IPS-18c (cell line): ENCODE results near the gene MAGI1.

Experiments used
- H3K4me3 ChIP-seq: 2 replicates; pipeline ENCODE4 v1.7.0; 2013; ENCODE audit warnings: low read depth, mild to moderate bottlenecking, low read length, moderate library complexity; ENCODE audit not compliant: insufficient read depth
- H3K9me3 ChIP-seq: one replicate; pipeline ENCODE4 v1.6.1; 2013; ENCODE audit warnings: mild to moderate bottlenecking, low read length, moderate library complexity; ENCODE audit not compliant: control insufficient read depth, insufficient read depth

MAGI1 gene

GRCh38 chr3:65964838-65965237 lies 73.9 kb downstream of the MAGI1 start:
- H3K9me3 ChIP-seq, result no peaks in the 10 kb centered on the region

GRCh38 chr3:65963787-65964677 lies 74.7 kb downstream of the MAGI1 start:
- no peak overlapping the region for H3K4me3 ChIP-seq

More at GRCh38 chr3:65964838-65965237, 73.9 kb downstream of the MAGI1 start:
- H3K4me3 ChIP-seq, result no peak overlapping the region

GRCh38 chr3:65961733-65962132 lies 77.0 kb downstream of the MAGI1 start:
- Histone ChIP-seq H3K4me3 (no peak overlapping the region), H3K9me3 (no peaks in the 10 kb centered on the region)

More at GRCh38 chr3:65963787-65964677, 74.7 kb downstream of the MAGI1 start:
- no peaks in the 10 kb centered on the region for H3K9me3 ChIP-seq

GRCh38 chr3:65961128-65961527 lies 77.6 kb downstream of the MAGI1 start:
- Histone ChIP-seq H3K9me3 (no peaks in the 10 kb centered on the region), H3K4me3 (no peak overlapping the region)

GRCh38 chr3:65960087-65960486 lies 78.6 kb downstream of the MAGI1 start:
- Histone ChIP-seq H3K9me3 (no peaks in the 10 kb centered on the region), H3K4me3 (no peak overlapping the region)

- no peak overlapping the region for H3K4me3 ChIP-seq
- H3K9me3 ChIP-seq, result no peaks in the 10 kb centered on the region
Observed at GRCh38 chr3:65958216-65958615, 80.5 kb downstream of the MAGI1 start.

- no peak overlapping the region for H3K4me3 ChIP-seq
- no peaks in the 10 kb centered on the region for H3K9me3 ChIP-seq
Observed at GRCh38 chr3:65955792-65956477, 82.8 kb downstream of the MAGI1 start.

GRCh38 chr3:65953881-65954733 lies 84.6 kb downstream of the MAGI1 start:
- H3K4me3 ChIP-seq, result no peak overlapping the region
- H3K9me3 ChIP-seq, result no peaks in the 10 kb centered on the region

- Histone ChIP-seq H3K4me3 (no peak overlapping the region), H3K9me3 (no peaks in the 10 kb centered on the region)
Observed at GRCh38 chr3:65953301-65953812, 85.4 kb downstream of the MAGI1 start.

- no peak overlapping the region for H3K4me3 ChIP-seq
- H3K9me3 ChIP-seq, result no peaks in the 10 kb centered on the region
Observed at GRCh38 chr3:65952842-65953241, 85.9 kb downstream of the MAGI1 start.

- no peak overlapping the region for H3K4me3 ChIP-seq
- H3K9me3 ChIP-seq, result no peaks in the 10 kb centered on the region
Observed at GRCh38 chr3:65951836-65952505, 86.7 kb downstream of the MAGI1 start.

GRCh38 chr3:65950340-65951326 lies 88.1 kb downstream of the MAGI1 start:
- Histone ChIP-seq H3K9me3 (no peaks in the 10 kb centered on the region), H3K4me3 (no peak overlapping the region)

- Histone ChIP-seq H3K4me3 (no peak overlapping the region), H3K9me3 (no peaks in the 10 kb centered on the region)
Observed at GRCh38 chr3:65948841-65949573, 89.7 kb downstream of the MAGI1 start.

GRCh38 chr3:65946438-65946837 lies 92.3 kb downstream of the MAGI1 start:
- no peak overlapping the region for H3K4me3 ChIP-seq

GRCh38 chr3:65945953-65946352 lies 92.8 kb downstream of the MAGI1 start:
- no peaks in the 10 kb centered on the region for H3K9me3 ChIP-seq
- no peak overlapping the region for H3K4me3 ChIP-seq

More at GRCh38 chr3:65946438-65946837, 92.3 kb downstream of the MAGI1 start:
- H3K9me3 ChIP-seq, result no peaks in the 10 kb centered on the region
